HepG2 (cell line): ENCODE data around the gene LHX1. TPM values are rescaled to one million over a fixed set of nuclear protein-coding genes. Genes with fewer than 3 reads are reported as not detected.
A peak's percentile ranks its signal among the peaks of the same experiment; 100 is the strongest.

Source experiments
- ATAC-seq: fragments of 200-7000 bp; cut with Tn5 transposase; 3 replicates; pipeline ENCODE4 v1.9.1; 2020; ENCODE audit warnings: mild to moderate bottlenecking, moderate library complexity
- BruUV-seq: library from RNA; stranded (reverse); fragments of 400-500 nt; replicated peaks from 2 replicates; lab custom pipeline; 2021; lab: Mats Ljungman, UMichigan
- CTCF ChIA-PET: fragments of 300-600 bp; formaldehyde crosslinking; extraction: SDS; loops from one replicate; lab custom pipeline; 2021; ENCODE audit warnings: low total read pairs, inconsistent platforms, low intra/inter-chr PET ratio; lab: Yijun Ruan, JAX
- POLR2A ChIA-PET: fragments of 350-600 bp; sonication (Branson Sonifier 250); formaldehyde crosslinking; loops from one replicate; lab custom pipeline; 2020; ENCODE audit warnings: antibody characterized with exemption, inconsistent platforms; lab: Yijun Ruan, JAX
- DNase-seq: peaks from one replicate; pipeline ENCODE4 v3.0.0-alpha.2; 2015; ENCODE audit warnings: low spot score
- FAIRE-seq: peaks from 3 replicates; lab custom pipeline; 2011; peaks lifted over from hg19 to GRCh38; lab: Jason Lieb, UNC
- H2AFZ ChIP-seq: one replicate; pipeline ENCODE4 v1.6.1; 2011; ENCODE audit warnings: low read length, inconsistent platforms
- H3K27ac ChIP-seq: fragments of 300-600 bp; 3 replicates; pipeline ENCODE4 v1.8.0; 2011; ENCODE audit warnings: mixed run types, mild to moderate bottlenecking, mixed read lengths, low read length, inconsistent platforms; ENCODE audit not compliant: insufficient read depth; ENCODE audit errors: extremely low read length
- H3K27me3 ChIP-seq, 2 experiments: fragments of 200-600 bp in 1 of 2; 2 replicates in 1 of 2; 3 replicates in 1 of 2; pipeline versions ENCODE4 v1.6.0 to v1.8.0; 2011; ENCODE audit warnings: low read length in 2 of 2, mild to moderate bottlenecking in 2 of 2, moderate library complexity in 2 of 2, inconsistent platforms in 1 of 2; ENCODE audit not compliant: insufficient read depth in 2 of 2, control insufficient read depth in 1 of 2
- H3K36me3 ChIP-seq, 2 experiments: fragments of 200-600 bp in 1 of 2; replicated peaks in 1 of 2; 2 replicates in 1 of 2; 3 replicates in 1 of 2; pipeline versions ENCODE4 v1.5.1 to v1.8.0; 2011; ENCODE audit warnings: low read length in 2 of 2, inconsistent platforms in 1 of 2; ENCODE audit not compliant: insufficient read depth in 2 of 2, control insufficient read depth in 1 of 2
- H3K4me1 ChIP-seq: 2 replicates; pipeline ENCODE4 v1.5.1; 2012; ENCODE audit warnings: low read length, inconsistent platforms; ENCODE audit not compliant: insufficient read depth
- H3K4me2 ChIP-seq: 2 replicates; pipeline ENCODE4 v1.6.0; 2011; ENCODE audit warnings: low read depth, low read length, inconsistent platforms
- H3K4me3 ChIP-seq, 3 experiments: fragments of 200-600 bp in 1 of 3; sonication (generic), shearing (Covaris generic) in 1 of 3; replicated peaks in 1 of 3; 2 replicates each; pipeline ENCODE4 v1.5.1; 2011 to 2016; ENCODE audit warnings: low read length in 3 of 3, inconsistent platforms in 2 of 3, low read depth in 2 of 3, mild to moderate bottlenecking in 2 of 3, control low read depth in 1 of 3, mixed read lengths in 1 of 3; ENCODE audit not compliant: insufficient read depth in 1 of 3
- H3K79me2 ChIP-seq: one replicate; pipeline ENCODE4 v1.6.1; 2011; ENCODE audit warnings: low read length, inconsistent platforms; ENCODE audit not compliant: insufficient read depth
- H3K9ac ChIP-seq: 2 replicates; pipeline ENCODE4 v1.6.0; 2011; ENCODE audit warnings: mild to moderate bottlenecking, low read depth, low read length, inconsistent platforms; ENCODE audit not compliant: insufficient read depth
- H3K9me3 ChIP-seq: 2 replicates; pipeline ENCODE4 v1.5.1; 2012; ENCODE audit warnings: mild to moderate bottlenecking, low read length
- H4K20me1 ChIP-seq: 2 replicates; pipeline ENCODE4 v1.6.0; 2011; ENCODE audit warnings: inconsistent platforms, mild to moderate bottlenecking, low read length, moderate library complexity; ENCODE audit not compliant: insufficient read depth
- HDAC6 ChIP-seq: fragments of 200-600 bp; sonication (generic); IDR thresholded peaks from 2 replicates; pipeline ENCODE4 v1.7.0; 2017; ENCODE audit warnings: mild to moderate bottlenecking, antibody characterized with exemption, low read length, low read depth
- KLF12 ChIP-seq: sonication (generic); formaldehyde crosslinking; IDR thresholded peaks from 2 replicates; pipeline ENCODE4 v1.4.0; 2020; ENCODE audit warnings: missing genetic modification reagents, borderline replicate concordance
- RBM22 ChIP-seq: fragments of 200-400 bp; formaldehyde crosslinking; optimal IDR thresholded peaks from 2 replicates; pipeline ENCODE3; 2017; ENCODE audit warnings: mild to moderate bottlenecking, low read length, moderate library complexity
- SSRP1 ChIP-seq: IDR thresholded peaks from 2 replicates; pipeline ENCODE4 v1.6.1; 2016; ENCODE audit warnings: control low read depth
- TEAD3 ChIP-seq: optimal IDR thresholded peaks from 2 replicates; pipeline ENCODE3; 2016; ENCODE audit warnings: borderline replicate concordance
- ZNF768 ChIP-seq: sonication (generic); formaldehyde crosslinking; IDR thresholded peaks from 2 replicates; pipeline ENCODE4 v1.4.0; 2020; ENCODE audit warnings: missing genetic modification reagents
- WGBS: methylation state at CpG from one replicate; pipeline ENCODE4 v1.1.6; 2017; ENCODE audit warnings: low lambda C conversion rate; 5-methylcytosine and 5-hydroxymethylcytosine counted together
- in situ Hi-C: cut with HindIII; loops from 2 replicates; pipeline ENCODE4 v1.10.0; 2017; ENCODE audit warnings: low pct_unique_long_range_greater_than_20kb; ENCODE audit not compliant: extremely low pct_ligation_motif_present
- intact Hi-C: fragments of 100-400 bp; cut with micrococcal nuclease; formaldehyde crosslinking; loops from one replicate; pipeline ENCODE4 v1.10.0; 2022; ENCODE audit not compliant: unreplicated experiment
- polyA plus RNA-seq, 8 experiments: library from polyadenylated mRNA; depleted of rRNA in 3 of 8; stranded (reverse) in 7 of 8; unstranded in 1 of 8; fragments of >200 nt; fragmentation: Illumina TruSeq in 4 of 8; extraction: Trizol in 4 of 8; gene quantifications; 2 replicates each; pipeline versions ENCODE4 v1.2.1 to v1.2.3, GENCODE V29; 2011 to 2016; ENCODE audit warnings: low read depth in 4 of 8, missing spikeins in 1 of 8, mixed read lengths in 1 of 8; ENCODE audit not compliant: insufficient read depth in 1 of 8
- total RNA-seq, 5 experiments: library from RNA; depleted of rRNA; stranded (reverse); fragments of >200 nt; fragmentation: Illumina TruSeq; extraction: Trizol; gene quantifications; 2 replicates each; pipeline ENCODE4 v1.2.3, GENCODE V29; 2016; ENCODE audit warnings: low read depth in 1 of 5
- TF ChIP-seq, protein P1 (sequence below): sonication (generic); formaldehyde crosslinking; IDR thresholded peaks from 2 replicates; pipeline ENCODE4 v1.5.1; 2020; ENCODE audit warnings: mild to moderate bottlenecking, missing genetic modification reagents, moderate library complexity

Gene LHX1
- total and polyA plus RNA-seq, 2 of the 13 experiments (the other 11 are each of a cell fraction or from before 2014, with no cell fraction given) = not detected

DNA sequence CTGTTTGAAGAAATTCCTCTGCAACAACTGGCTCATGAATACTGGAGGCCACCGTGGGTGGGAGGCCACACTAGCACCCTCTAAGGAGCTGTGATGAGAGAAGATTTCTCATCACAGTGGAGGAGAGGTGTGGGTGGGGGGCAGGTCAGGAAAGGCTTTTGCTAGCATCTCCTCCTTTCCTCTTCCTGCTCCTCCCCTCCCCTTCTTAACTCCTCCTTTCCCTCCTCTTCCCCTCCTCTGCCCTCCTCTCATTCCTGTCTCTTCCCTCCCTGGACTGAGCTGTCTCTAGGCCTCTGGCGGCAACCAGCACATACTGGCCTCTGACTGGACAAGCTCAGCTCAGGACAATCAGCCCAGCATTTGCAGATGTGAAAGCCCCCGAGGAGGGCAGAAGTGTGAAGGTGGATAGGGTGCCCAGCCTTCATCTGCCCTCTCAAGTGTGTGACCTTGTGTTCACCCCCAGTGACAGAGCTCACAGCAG is 19.0 kb upstream of the LHX1 start (continued):
- TF ChIP-seq, protein P1, sequence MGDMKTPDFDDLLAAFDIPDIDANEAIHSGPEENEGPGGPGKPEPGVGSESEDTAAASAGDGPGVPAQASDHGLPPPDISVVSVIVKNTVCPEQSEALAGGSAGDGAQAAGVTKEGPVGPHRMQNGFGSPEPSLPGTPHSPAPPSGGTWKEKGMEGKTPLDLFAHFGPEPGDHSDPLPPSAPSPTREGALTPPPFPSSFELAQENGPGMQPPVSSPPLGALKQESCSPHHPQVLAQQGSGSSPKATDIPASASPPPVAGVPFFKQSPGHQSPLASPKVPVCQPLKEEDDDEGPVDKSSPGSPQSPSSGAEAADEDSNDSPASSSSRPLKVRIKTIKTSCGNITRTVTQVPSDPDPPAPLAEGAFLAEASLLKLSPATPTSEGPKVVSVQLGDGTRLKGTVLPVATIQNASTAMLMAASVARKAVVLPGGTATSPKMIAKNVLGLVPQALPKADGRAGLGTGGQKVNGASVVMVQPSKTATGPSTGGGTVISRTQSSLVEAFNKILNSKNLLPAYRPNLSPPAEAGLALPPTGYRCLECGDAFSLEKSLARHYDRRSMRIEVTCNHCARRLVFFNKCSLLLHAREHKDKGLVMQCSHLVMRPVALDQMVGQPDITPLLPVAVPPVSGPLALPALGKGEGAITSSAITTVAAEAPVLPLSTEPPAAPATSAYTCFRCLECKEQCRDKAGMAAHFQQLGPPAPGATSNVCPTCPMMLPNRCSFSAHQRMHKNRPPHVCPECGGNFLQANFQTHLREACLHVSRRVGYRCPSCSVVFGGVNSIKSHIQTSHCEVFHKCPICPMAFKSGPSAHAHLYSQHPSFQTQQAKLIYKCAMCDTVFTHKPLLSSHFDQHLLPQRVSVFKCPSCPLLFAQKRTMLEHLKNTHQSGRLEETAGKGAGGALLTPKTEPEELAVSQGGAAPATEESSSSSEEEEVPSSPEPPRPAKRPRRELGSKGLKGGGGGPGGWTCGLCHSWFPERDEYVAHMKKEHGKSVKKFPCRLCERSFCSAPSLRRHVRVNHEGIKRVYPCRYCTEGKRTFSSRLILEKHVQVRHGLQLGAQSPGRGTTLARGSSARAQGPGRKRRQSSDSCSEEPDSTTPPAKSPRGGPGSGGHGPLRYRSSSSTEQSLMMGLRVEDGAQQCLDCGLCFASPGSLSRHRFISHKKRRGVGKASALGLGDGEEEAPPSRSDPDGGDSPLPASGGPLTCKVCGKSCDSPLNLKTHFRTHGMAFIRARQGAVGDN (CRISPR knock-in tag) = no peak
- TF ChIP-seq HDAC6 (no peak), RBM22 (no peak), TEAD3 (no peak), KLF12 (CRISPR knock-in tag) (no peak)

DNA sequence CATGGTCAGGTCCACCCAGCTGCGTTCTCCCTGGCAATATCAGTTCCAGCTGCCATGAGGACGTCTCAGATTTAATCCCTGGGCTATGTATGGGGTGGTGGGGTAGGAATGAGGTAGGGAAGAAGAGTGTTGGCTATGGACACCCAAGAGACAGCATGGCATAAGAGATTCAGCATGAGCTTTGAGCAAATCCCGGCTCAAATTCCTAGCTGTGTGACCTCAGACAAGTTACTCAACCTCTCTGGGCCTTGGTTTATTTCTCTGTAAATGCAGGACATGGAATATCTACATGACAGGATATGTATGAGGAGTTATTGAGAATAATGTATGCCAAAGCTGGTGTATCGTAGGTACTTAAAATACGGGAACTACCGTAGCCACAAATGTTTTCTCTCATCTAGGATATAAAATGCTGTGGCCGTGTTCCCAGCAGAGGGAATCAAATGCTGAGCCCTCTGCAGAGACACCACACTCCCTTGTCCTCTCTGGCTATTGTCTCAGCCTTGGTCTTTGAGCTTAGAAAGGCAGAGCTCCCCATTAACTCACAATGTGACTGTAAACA is 17.8 kb upstream of the LHX1 start:
- H3K4me3 ChIP-seq = no peak overlapping the region
- POLR2A ChIA-PET = no interaction called here

More for the DNA sequence above, 17.8 kb upstream of the LHX1 start:
- in situ Hi-C loops (no loop called here), intact Hi-C loops (no loop called here)
- Histone ChIP-seq H3K4me1 (peaks cover 32% of the 10 kb centered on the region), H2AFZ (no peak overlapping the region), H3K9me3 (no peaks in the 10 kb centered on the region), H3K36me3 (no peaks in the 10 kb centered on the region), H3K4me2 (0 out of 2 replicates have a peak overlapping the region, but pooled peaks have one; percentile 18)
- no peak for FAIRE-seq
- DNase-seq = no peak
- 47% methylated on average over 7 of the region's 7 CpGs for WGBS
- peak; percentile 18; the same call in 2 of the 3 replicates for ATAC-seq
- TF ChIP-seq SSRP1 (CRISPR knock-in tag) = no peak
- peak; percentile 71; the same call in 1 of the 2 replicates for TF ChIP-seq ZNF768 (CRISPR knock-in tag)
- TF ChIP-seq, all 625 proteins: peak for 1
- Histone ChIP-seq H3K79me2 (no peaks in the 10 kb centered on the region), H3K27me3 (peaks cover 3 to 43% of the 10 kb centered on the region in 2 experiments; a peak in 3 of 5 replicates), H3K9ac (no peak overlapping the region), H3K27ac (no peak overlapping the region), H4K20me1 (no peaks in the 10 kb centered on the region)
- BruUV-seq = no TSS peak
- CTCF ChIA-PET = no interaction called here
